Esophagus squamous epithelium (tissue), 5 donors: ENCODE data around the gene GOLGA1. TPM values are rescaled to one million over a fixed set of nuclear protein-coding genes. Genes with fewer than 3 reads are reported as not detected.

Source experiments
- DNase-seq: peaks from one replicate; lab custom pipeline; 2025; lab: John Stamatoyannopoulos, UW
- H3K27ac ChIP-seq, 4 donors: fragments of 200-600 bp; sonication (generic); one replicate each; pipeline ENCODE4 v1.5.1; 2016 to 2019; ENCODE audit warnings: mild to moderate bottlenecking in 1 of 4
- H3K27me3 ChIP-seq, 4 donors: fragments of 200-600 bp; sonication (generic); 1 replicate in 3 of 4; 2 replicates in 1 of 4; pipeline versions ENCODE4 v1.5.1 to v1.6.0; 2017 to 2021; ENCODE audit warnings: antibody characterized with exemption in 1 of 4
- H3K36me3 ChIP-seq, 3 donors: fragments of 200-600 bp; sonication (generic); one replicate each; pipeline ENCODE4 v1.5.1; 2016 to 2019
- H3K4me1 ChIP-seq, 3 donors: fragments of 200-600 bp; sonication (generic); one replicate each; pipeline ENCODE4 v1.5.1; 2017 to 2019
- H3K4me3 ChIP-seq, 4 donors: fragments of 200-600 bp; sonication (generic); 1 replicate in 3 of 4; 2 replicates in 1 of 4; pipeline ENCODE4 v1.5.1; 2016 to 2019; ENCODE audit warnings: mild to moderate bottlenecking in 2 of 4, moderate library complexity in 1 of 4
- H3K9me3 ChIP-seq, 3 donors: fragments of 200-600 bp; sonication (generic); one replicate each; pipeline ENCODE4 v1.5.1; 2016 to 2019
- POLR2A ChIP-seq, 4 donors: fragments of 450-650 bp; IDR thresholded peaks; one replicate each; pipeline ENCODE4 v1.6.1; 2017; ENCODE audit warnings: antibody characterized with exemption in 4 of 4, mild to moderate bottlenecking in 4 of 4, moderate library complexity in 3 of 4
- WGBS, 2 donors: methylation state at CpG; one replicate each; pipeline ENCODE4 v1.1.5; 2018; 5-methylcytosine and 5-hydroxymethylcytosine counted together
- intact Hi-C: fragments of 100-400 bp; cut with DNase I; formaldehyde crosslinking; loops from one replicate; pipeline ENCODE4 v1.15.0; 2022
- total RNA-seq, 4 donors: library from RNA; depleted of rRNA; stranded (reverse); fragments of >200 nt; gene quantifications; one replicate each; pipeline ENCODE4 v1.1.0, GENCODE V29; 2016
- TF ChIP-seq, protein P1 (sequence below), 6 experiments: fragments of 450-650 bp in 4 of 6; fragments of 200-600 bp in 2 of 6; sonication (generic) in 2 of 6; IDR thresholded peaks; one replicate each; pipeline ENCODE4 v1.5.1; 2016 to 2019; ENCODE audit warnings: antibody characterized with exemption in 6 of 6, mild to moderate bottlenecking in 4 of 6, moderate library complexity in 4 of 6
- donor health status: DM: yes; HTN: yes; CAD: no.

GOLGA1 gene
- total RNA-seq, 4 donors from 2014 or later, result 11.9 to 18.8 (median 14.8) TPM

DNA sequence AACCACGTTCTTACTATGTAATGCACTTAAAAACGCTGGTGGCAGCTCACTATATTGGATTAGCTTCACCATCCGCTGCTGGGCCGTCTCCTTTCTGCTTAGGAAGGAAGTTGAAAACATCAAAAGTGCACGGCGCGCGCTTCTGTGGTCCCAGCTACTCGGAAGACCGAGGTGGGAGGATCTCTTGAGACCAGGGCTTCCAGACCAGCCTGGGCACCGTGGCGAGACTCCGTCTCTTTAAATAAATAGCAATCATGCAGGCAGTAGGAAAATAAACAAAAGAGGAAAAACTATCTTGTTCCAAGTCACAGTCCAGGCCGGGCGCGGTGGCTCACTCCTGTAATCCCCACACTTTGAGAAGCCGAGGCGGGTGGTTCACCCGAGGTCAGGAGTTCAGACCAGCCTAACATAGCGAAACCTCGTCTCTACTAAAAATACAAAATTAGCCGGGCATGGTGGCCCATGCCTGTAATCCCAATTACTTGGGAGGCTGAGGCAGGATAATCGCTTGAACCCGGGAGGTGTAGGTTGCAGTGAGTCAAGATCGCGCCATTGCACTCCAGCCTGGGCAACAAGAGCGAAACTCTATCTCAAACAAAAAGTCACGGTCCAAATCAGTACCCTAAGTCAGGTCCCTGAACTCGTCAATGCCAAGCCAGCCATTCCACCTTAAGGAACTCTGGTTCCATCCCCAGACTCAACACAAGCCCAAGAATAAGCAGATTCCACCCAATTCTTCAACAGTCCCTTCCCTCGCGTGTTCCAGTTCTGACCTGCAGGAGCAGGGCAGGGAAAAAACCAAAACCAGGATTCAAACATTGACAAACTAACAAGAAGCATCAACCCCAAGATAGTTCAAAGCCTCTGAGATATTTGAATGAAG lies 1.0 kb upstream of the GOLGA1 start:
- H3K27ac ChIP-seq, result peak overlapping the region; percentile 95 to 99 (median 96)
- H3K4me3 ChIP-seq, result peak overlapping the region; percentile 60 to 95 (median 78)
- no peaks in the 10 kb centered on the region for H3K9me3 ChIP-seq
- peaks cover 3 to 22% (median 13%) of the 10 kb centered on the region in 3 donors for H3K4me1 ChIP-seq
- no peak for TF ChIP-seq POLR2A (IDR thresholded peaks at IDR 0.05)
- TF ChIP-seq, protein P1, sequence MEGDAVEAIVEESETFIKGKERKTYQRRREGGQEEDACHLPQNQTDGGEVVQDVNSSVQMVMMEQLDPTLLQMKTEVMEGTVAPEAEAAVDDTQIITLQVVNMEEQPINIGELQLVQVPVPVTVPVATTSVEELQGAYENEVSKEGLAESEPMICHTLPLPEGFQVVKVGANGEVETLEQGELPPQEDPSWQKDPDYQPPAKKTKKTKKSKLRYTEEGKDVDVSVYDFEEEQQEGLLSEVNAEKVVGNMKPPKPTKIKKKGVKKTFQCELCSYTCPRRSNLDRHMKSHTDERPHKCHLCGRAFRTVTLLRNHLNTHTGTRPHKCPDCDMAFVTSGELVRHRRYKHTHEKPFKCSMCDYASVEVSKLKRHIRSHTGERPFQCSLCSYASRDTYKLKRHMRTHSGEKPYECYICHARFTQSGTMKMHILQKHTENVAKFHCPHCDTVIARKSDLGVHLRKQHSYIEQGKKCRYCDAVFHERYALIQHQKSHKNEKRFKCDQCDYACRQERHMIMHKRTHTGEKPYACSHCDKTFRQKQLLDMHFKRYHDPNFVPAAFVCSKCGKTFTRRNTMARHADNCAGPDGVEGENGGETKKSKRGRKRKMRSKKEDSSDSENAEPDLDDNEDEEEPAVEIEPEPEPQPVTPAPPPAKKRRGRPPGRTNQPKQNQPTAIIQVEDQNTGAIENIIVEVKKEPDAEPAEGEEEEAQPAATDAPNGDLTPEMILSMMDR (IDR thresholded peaks at IDR 0.05), result peak in 1 of 6 experiments; percentile 15
- H3K36me3 ChIP-seq, result peaks cover 0 to 20% (median 0%) of the 10 kb centered on the region in 3 donors
- intact Hi-C loops, result no loop called here
- H3K27me3 ChIP-seq, result no peaks in the 10 kb centered on the region
- DNase-seq, result peak; percentile 26
- WGBS, 2 donors, result 9 to 15% methylated on average over 27 to 31 of the region's 31 CpGs

- peak overlapping the region; percentile 95 to 99 (median 96) for H3K27ac ChIP-seq
- H3K36me3 ChIP-seq, result peaks cover 0 to 34% (median 1%) of the 10 kb centered on the region in 3 donors
- no peaks in the 10 kb centered on the region for H3K9me3 ChIP-seq
- TF ChIP-seq POLR2A (IDR thresholded peaks at IDR 0.05), result no peak
- TF ChIP-seq, protein P1 (IDR thresholded peaks at IDR 0.05), result no peak
- peak; percentile 50 for DNase-seq
- peaks cover 3 to 22% (median 13%) of the 10 kb centered on the region in 3 donors for H3K4me1 ChIP-seq
- 0% methylated on average over 9 of the region's 17 CpGs for WGBS, 2 donors
- no peaks in the 10 kb centered on the region for H3K27me3 ChIP-seq
- intact Hi-C loops, result no loop called here
- H3K4me3 ChIP-seq, result peak overlapping the region; percentile 60 to 95 (median 78)
These were observed 376 bp downstream of the GOLGA1 start for GRCh38 chr9:124940521-124940893.

GRCh38 chr9:124939944-124940343 lies 939 bp downstream of the GOLGA1 start:
- Histone ChIP-seq H3K4me3 (peak overlapping the region in 3 of 4 donors; percentile 60 to 95 (median 86)), H3K27ac (peak overlapping the region; percentile 95 to 99 (median 96)), H3K36me3 (peaks cover 0 to 40% (median 4%) of the 10 kb centered on the region in 3 donors), H3K4me1 (peaks cover 3 to 22% (median 13%) of the 10 kb centered on the region in 3 donors), H3K9me3 (no peaks in the 10 kb centered on the region), H3K27me3 (no peaks in the 10 kb centered on the region)
- TF ChIP-seq, protein P1 (IDR thresholded peaks at IDR 0.05), result no peak
- no peak for TF ChIP-seq POLR2A (IDR thresholded peaks at IDR 0.05)
- intact Hi-C loops, result no loop called here
- no peak for DNase-seq

GRCh38 chr9:124934290-124934689 lies 6.6 kb downstream of the GOLGA1 start:
- Histone ChIP-seq H3K4me1 (no peaks in the 10 kb centered on the region), H3K27ac (no peak overlapping the region), H3K9me3 (no peaks in the 10 kb centered on the region), H3K27me3 (no peaks in the 10 kb centered on the region), H3K36me3 (peaks cover 0 to 96% (median 19%) of the 10 kb centered on the region in 3 donors), H3K4me3 (no peak overlapping the region)
- TF ChIP-seq POLR2A (IDR thresholded peaks at IDR 0.05), result no peak
- TF ChIP-seq, protein P1 (IDR thresholded peaks at IDR 0.05), result no peak
- intact Hi-C loops, result no loop called here
- DNase-seq, result no peak

- no peak for DNase-seq
- intact Hi-C loops, result no loop called here
- TF ChIP-seq, protein P1 (IDR thresholded peaks at IDR 0.05), result no peak
- no peak for TF ChIP-seq POLR2A (IDR thresholded peaks at IDR 0.05)
- Histone ChIP-seq H3K36me3 (peaks cover 3 to 100% (median 25%) of the 10 kb centered on the region in 3 donors), H3K4me3 (no peak overlapping the region), H3K4me1 (no peaks in the 10 kb centered on the region), H3K9me3 (no peaks in the 10 kb centered on the region), H3K27ac (no peak overlapping the region), H3K27me3 (no peaks in the 10 kb centered on the region)
- WGBS, 2 donors, result 36 to 69% methylated on average over 1 of the region's 1 CpG
These were observed 8.6 kb downstream of the GOLGA1 start for GRCh38 chr9:124932333-124932732.
